Progenitor cell of endocrine pancreas (in vitro differentiated cells): ENCODE results near the gene TGFBR2. TPM values are rescaled to one million over a fixed set of nuclear protein-coding genes. Genes with fewer than 3 reads are reported as not detected.
A peak's percentile ranks its signal among the peaks of the same experiment; 100 is the strongest.

Source experiments
- DNase-seq: peaks from one replicate; pipeline ENCODE4 v3.0.0; 2021; ENCODE audit warnings: low spot score; ENCODE audit not compliant: unreplicated experiment
- H3K27ac Mint-ChIP-seq: 2 replicates; pipeline ENCODE4 v1.8.0; 2021; ENCODE audit warnings: mild to moderate bottlenecking, moderate library complexity, mixed read lengths
- H3K27me3 Mint-ChIP-seq: 2 replicates; pipeline ENCODE4 v1.8.0; 2021; ENCODE audit warnings: mixed read lengths
- H3K36me3 Mint-ChIP-seq: 2 replicates; pipeline ENCODE4 v1.8.0; 2022; ENCODE audit warnings: mixed read lengths; ENCODE audit not compliant: insufficient read depth
- H3K4me1 Mint-ChIP-seq: 2 replicates; pipeline ENCODE4 v1.8.0; 2021; ENCODE audit warnings: low read depth, mixed read lengths
- H3K4me3 Mint-ChIP-seq: 2 replicates; pipeline ENCODE4 v1.8.0; 2021; ENCODE audit warnings: low read depth, mild to moderate bottlenecking, moderate library complexity, mixed read lengths
- H3K9me3 Mint-ChIP-seq: 2 replicates; pipeline ENCODE4 v1.8.0; 2021; ENCODE audit warnings: low read depth, mixed read lengths
- total RNA-seq: library from RNA; stranded (reverse); gene quantifications from 2 replicates; pipeline ENCODE4 v1.2.1, GENCODE V29; 2021
- TF ChIP-seq, protein P1 (sequence below): fragments of 200-600 bp; sonication (generic); IDR thresholded peaks from one replicate; pipeline ENCODE4 v1.5.0; 2021; ENCODE audit warnings: antibody characterized with exemption, mild to moderate bottlenecking; ENCODE audit not compliant: unreplicated experiment

Gene TGFBR2
- total RNA-seq, 1 donor from 2014 or later, result 21.1 TPM

DNA sequence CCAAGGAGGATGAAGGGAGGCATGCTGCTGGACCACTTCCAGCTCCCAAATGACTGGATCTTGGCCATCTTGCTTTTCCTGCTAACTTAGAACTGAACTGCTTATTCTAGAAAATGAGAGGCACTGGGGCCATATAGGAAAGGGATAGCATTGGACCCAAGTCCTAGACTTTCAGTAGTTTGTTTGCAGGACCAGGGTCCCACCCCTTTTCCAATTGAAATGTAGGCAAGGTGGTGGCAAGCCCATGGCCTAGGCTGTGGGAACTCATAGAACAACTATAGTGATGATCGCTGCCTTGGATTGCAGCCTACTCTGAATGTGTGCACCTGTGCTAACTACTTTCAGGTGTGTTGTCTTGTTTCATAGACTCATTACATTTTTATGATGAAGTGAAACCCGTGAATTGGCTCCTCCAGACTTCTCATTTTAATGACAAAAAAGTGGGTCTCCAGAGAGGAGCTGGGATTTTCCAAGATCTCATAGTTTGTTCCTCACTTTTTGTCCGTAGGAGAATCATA is 50.3 kb downstream of the TGFBR2 start:
- no peak overlapping the region for H3K27ac Mint-ChIP-seq

DNA sequence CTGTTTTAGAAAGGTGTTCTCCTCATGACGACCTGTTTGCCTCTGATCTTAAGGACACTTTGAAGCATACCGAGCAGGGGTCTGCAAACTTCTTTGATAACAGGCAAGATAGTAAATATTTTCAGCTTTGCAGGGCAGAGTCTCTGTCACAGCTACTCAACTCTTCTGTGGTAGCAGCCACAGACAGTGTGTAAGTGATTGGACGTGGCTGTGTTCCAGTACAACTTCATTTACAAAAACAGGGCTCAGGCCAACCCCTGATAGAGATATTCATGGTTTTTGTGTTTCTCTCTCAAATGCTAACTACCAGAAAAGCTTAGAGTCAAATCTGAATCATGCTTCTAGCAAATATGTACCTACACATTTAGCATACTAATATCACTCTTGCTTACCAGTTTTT is 51.5 kb downstream of the TGFBR2 start:
- TF ChIP-seq, protein P1, sequence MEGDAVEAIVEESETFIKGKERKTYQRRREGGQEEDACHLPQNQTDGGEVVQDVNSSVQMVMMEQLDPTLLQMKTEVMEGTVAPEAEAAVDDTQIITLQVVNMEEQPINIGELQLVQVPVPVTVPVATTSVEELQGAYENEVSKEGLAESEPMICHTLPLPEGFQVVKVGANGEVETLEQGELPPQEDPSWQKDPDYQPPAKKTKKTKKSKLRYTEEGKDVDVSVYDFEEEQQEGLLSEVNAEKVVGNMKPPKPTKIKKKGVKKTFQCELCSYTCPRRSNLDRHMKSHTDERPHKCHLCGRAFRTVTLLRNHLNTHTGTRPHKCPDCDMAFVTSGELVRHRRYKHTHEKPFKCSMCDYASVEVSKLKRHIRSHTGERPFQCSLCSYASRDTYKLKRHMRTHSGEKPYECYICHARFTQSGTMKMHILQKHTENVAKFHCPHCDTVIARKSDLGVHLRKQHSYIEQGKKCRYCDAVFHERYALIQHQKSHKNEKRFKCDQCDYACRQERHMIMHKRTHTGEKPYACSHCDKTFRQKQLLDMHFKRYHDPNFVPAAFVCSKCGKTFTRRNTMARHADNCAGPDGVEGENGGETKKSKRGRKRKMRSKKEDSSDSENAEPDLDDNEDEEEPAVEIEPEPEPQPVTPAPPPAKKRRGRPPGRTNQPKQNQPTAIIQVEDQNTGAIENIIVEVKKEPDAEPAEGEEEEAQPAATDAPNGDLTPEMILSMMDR, result no peak
- peaks cover 33% of the 10 kb centered on the region for H3K36me3 Mint-ChIP-seq
- H3K4me3 Mint-ChIP-seq, result no peak overlapping the region
- no peaks in the 10 kb centered on the region for H3K9me3 Mint-ChIP-seq
- DNase-seq, result no peak
- H3K27ac Mint-ChIP-seq, result peak overlapping the region; percentile 95
- no peaks in the 10 kb centered on the region for H3K27me3 Mint-ChIP-seq
- peaks cover 24% of the 10 kb centered on the region for H3K4me1 Mint-ChIP-seq

More for the DNA sequence above, 50.3 kb downstream of the TGFBR2 start:
- H3K36me3 Mint-ChIP-seq, result peaks cover 38% of the 10 kb centered on the region
- H3K4me3 Mint-ChIP-seq, result no peak overlapping the region
- H3K9me3 Mint-ChIP-seq, result no peaks in the 10 kb centered on the region
- H3K4me1 Mint-ChIP-seq, result peaks cover 22% of the 10 kb centered on the region
- DNase-seq, result no peak
- H3K27me3 Mint-ChIP-seq, result no peaks in the 10 kb centered on the region
- TF ChIP-seq, protein P1, result no peak

DNA sequence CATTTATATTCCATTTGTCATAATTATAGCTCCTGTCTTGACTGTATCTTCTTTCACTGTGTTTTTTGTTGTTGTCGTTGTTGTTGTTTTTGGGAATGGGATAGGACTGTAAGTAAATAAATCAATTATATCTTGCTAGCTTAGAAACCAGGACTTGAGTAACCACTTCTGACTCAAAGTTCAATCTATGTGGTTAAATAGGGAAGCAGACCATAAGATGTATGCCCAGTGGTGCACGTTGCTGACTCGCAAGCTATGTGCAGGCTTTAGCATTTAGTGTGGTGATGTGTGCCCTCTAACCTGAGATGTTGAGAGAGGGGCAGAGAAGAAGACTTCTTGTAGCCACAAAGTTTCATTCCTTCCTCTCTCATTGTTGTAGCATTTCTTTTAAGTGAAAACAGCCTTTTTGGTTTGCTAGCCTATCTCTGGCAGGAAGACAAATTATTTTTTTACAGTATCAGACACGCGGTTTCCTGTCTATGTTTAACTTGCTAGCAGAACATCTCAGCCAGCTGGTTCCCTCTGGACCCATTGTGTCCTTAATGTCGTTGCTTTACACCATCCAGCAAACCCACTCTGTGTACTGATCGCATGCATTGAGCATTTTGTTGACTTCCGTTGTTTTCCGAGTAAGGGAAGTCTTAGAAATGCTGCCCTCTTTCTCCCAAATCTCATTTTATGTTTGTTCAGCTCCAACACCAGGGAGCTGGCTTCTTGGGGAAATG is 52.1 kb downstream of the TGFBR2 start:
- Mint-ChIP-seq H3K4me3 (no peak overlapping the region), H3K36me3 (peaks cover 33% of the 10 kb centered on the region), H3K4me1 (peaks cover 24% of the 10 kb centered on the region), H3K27me3 (no peaks in the 10 kb centered on the region), H3K27ac (peak overlapping the region; percentile 95), H3K9me3 (no peaks in the 10 kb centered on the region)
- no peak for DNase-seq
- TF ChIP-seq, protein P1, result no peak

DNA sequence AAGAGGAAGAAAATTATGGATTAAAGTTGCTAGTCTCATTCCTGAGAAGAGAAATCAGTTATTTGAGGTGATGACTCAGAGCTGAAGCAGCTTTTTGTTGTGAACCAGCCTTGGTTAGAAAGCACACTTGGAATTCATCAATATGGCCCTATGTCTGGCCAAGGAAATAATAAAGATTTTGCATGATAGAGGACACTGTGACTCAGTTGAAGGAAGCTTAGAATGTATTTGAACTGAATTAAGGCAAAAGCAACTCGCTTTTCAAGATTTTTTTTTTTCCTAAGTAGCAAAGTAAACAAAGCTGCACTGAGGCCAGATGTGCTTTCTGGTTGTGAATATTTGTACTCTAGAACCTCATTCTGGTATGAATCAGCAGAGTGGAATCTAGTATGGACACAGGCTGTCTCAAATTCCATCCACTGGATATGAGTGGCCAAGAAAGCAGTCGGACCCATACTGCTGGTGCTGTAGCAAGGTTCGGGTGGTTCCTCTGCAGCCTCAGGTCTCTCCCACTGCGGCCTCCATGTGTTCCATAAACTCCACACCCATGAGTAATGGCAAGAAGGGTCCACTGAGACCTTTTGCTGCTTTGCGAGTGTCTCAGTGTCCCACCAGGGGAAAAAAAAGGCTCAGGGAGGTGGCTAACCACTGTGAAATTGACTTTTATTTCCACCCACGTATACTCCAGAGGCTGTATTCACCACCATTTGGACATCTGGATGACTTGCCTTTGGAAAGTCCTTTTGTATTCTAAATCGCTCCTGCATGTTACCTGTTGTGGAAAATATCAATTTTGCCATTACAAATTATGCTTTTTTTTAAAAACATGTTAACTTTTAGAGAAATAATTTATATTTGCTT is 53.1 kb downstream of the TGFBR2 start:
- TF ChIP-seq, protein P1, result no peak
- Mint-ChIP-seq H3K27me3 (no peaks in the 10 kb centered on the region), H3K27ac (peak overlapping the region; percentile 95), H3K4me1 (peaks cover 24% of the 10 kb centered on the region), H3K9me3 (no peaks in the 10 kb centered on the region), H3K36me3 (peaks cover 35% of the 10 kb centered on the region), H3K4me3 (no peak overlapping the region)
- DNase-seq, result no peak

DNA sequence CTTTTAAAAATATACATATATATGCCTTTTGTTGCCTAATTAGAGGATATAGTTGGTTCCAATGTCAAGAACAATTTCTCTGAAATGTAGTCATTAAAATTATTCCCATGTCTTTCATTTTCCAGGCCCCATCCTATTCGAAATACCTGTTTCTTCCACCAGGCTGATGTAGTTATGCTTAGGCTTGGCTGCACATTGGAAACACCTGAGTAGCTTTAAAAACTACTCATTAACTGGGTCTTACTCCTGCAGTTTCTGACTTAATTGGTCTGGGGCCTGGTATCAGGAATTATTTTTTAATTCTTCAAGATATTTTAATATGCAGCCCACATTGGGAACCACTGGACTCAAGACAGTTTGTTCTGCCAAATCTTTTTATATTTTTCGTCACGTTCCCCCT is 53.7 kb downstream of the TGFBR2 start:
- DNase-seq, result no peak
- H3K27ac Mint-ChIP-seq, result no peak overlapping the region
- H3K4me1 Mint-ChIP-seq, result peaks cover 24% of the 10 kb centered on the region
- TF ChIP-seq, protein P1, result no peak
- H3K27me3 Mint-ChIP-seq, result no peaks in the 10 kb centered on the region
- H3K36me3 Mint-ChIP-seq, result peaks cover 30% of the 10 kb centered on the region
- H3K9me3 Mint-ChIP-seq, result no peaks in the 10 kb centered on the region
- H3K4me3 Mint-ChIP-seq, result no peak overlapping the region
